Activated naive CD8-positive, alpha-beta T cell treated with anti-CD3 and anti-CD28 coated beads, Interleukin-2, amount 10 ng/mL, durations not matched to agents 7 days and 5 days (primary cell): ENCODE results near the gene GPX5. TPM values are rescaled to one million over a fixed set of nuclear protein-coding genes. Genes with fewer than 3 reads are reported as not detected.

Source experiments
- total RNA-seq, 2 experiments: library from RNA; stranded (reverse); gene quantifications; one replicate each; pipeline ENCODE4 v1.2.3, GENCODE V29; 2021

GPX5 gene
- total RNA-seq, 2 experiments from 2014 or later = not detected

Other genes with a start within 250 kb of the GPX5 start
- gene PGBD1, start 244.3 kb upstream of the GPX5 start, total RNA-seq = 1 to 10 TPM; 3.4 to 3.9 TPM
- gene ZSCAN31, start 189.7 kb upstream of the GPX5 start, total RNA-seq = 1 to 10 TPM; 1.9 to 2.0 TPM
- 1 to 10 TPM; 7.0 to 7.6 TPM for gene ZKSCAN3, start 175.9 kb upstream of the GPX5 start, total RNA-seq
- gene ZSCAN12, start 126.1 kb upstream of the GPX5 start, total RNA-seq = 10 to 100 TPM; 13.9 to 15.0 TPM
- gene ZSCAN23, start 82.4 kb upstream of the GPX5 start, total RNA-seq = 1 to 10 TPM; 1.3 to 2.9 TPM
- gene GPX6, start 10.1 kb upstream of the GPX5 start, total RNA-seq = not detected